Natural killer cell treated with Interleukin-12 subunit alpha and Interleukin-12 subunit beta and Interleukin-15 and Interleukin-18, amount 100 ng/mL, for 72 hours (primary cell): ENCODE measurements around the gene EEPD1. TPM values are rescaled to one million over a fixed set of nuclear protein-coding genes. Genes with fewer than 3 reads are reported as not detected.

Experiments used
- ATAC-seq, 2 donors: fragments of 150-1000 bp; cut with Tn5 transposase in 1 of 2; sonication (Bioruptor Pico), chemical (Tn5 transposase) in 1 of 2; 2 replicates each; pipeline ENCODE4 v1.10.0; 2021
- DNase-seq: peaks from one replicate; pipeline ENCODE4 v3.0.0; 2022; ENCODE audit warnings: low spot score
- H3K27ac Mint-ChIP-seq, 2 donors: 1 replicate in 1 of 2; 2 replicates in 1 of 2; pipeline ENCODE4 v1.8.0; 2022; ENCODE audit warnings: mixed read lengths in 2 of 2, mild to moderate bottlenecking in 1 of 2, moderate library complexity in 1 of 2
- H3K27me3 Mint-ChIP-seq, 2 donors: 1 replicate in 1 of 2; 2 replicates in 1 of 2; pipeline ENCODE4 v1.8.0; 2022; ENCODE audit warnings: mixed read lengths in 2 of 2
- H3K36me3 Mint-ChIP-seq: one replicate; pipeline ENCODE4 v1.8.0; 2022; ENCODE audit warnings: mixed read lengths
- H3K4me1 Mint-ChIP-seq, 2 donors: 1 replicate in 1 of 2; 2 replicates in 1 of 2; pipeline ENCODE4 v1.8.0; 2022; ENCODE audit warnings: low read depth in 2 of 2, mixed read lengths in 2 of 2, mild to moderate bottlenecking in 1 of 2
- H3K4me3 Mint-ChIP-seq: one replicate; pipeline ENCODE4 v1.8.0; 2022; ENCODE audit warnings: mixed read lengths
- H3K9me3 Mint-ChIP-seq: 2 replicates; pipeline ENCODE4 v1.8.0; 2022; ENCODE audit warnings: mixed read lengths
- total RNA-seq, 2 donors: library from RNA; stranded (reverse); gene quantifications; one replicate each; pipeline ENCODE4 v1.2.3, GENCODE V29; 2022

The EEPD1 gene
- total RNA-seq, 2 donors from 2014 or later = 0.26 to 1.5 TPM

DNA sequence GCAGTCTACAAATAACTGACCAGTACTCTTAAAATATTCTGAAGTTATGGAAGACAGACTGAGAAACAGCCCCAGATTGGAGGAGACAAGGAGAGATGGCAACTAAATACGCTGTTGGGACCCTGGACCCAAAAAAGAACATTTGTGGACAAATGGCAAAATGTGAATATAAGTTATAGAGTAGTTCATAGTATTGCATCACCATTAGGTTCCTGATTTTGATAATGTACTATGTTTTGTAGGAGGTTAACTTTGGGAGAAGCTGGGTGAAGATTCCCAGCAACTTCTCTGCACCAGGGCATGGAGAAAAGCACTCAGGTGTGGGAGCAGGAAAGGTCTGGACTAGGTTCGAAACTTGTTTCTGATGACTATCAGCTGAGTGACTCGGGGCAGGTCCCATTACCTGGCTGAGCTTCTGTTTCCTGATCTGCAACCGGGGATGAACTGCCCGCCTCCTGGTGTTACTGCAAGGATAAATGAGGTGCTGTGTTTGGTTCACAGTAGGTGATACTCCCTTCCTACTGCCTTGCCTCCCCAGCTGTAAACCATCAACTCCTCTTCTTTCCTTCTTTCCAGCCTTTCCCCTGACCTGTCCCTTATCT lies 48.2 kb downstream of the EEPD1 start:
- no peaks in the 10 kb centered on the region for H3K36me3 Mint-ChIP-seq

DNA sequence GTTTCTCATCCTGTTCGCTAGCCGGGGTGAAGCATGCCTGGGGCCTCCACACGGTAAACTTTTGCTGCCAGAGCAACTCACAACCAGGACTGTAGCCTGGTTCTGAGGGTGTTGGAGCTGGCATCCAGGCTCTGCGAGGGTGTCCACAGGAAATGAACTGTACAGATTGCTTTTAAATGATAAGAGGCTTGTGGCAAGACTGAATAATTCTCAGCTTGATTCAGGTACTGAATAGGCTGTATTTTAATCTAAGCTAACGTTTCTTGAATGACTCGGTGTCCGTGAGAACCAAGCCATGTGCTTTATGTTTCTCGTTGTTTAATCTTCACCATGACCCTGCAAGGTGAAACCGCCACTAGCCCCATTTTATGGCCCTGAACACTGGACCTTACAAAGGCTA lies 49.3 kb downstream of the EEPD1 start:
- Mint-ChIP-seq H3K9me3 (no peaks in the 10 kb centered on the region), H3K27ac (no peak overlapping the region), H3K27me3 (peaks cover 0 to 5% of the 10 kb centered on the region in 2 donors), H3K4me3 (no peak overlapping the region), H3K4me1 (peaks cover under 1 to 3% of the 10 kb centered on the region in 2 donors), H3K36me3 (no peaks in the 10 kb centered on the region)
- ATAC-seq = peak in 1 of 2 donors; percentile 46
- DNase-seq = no peak

More for the DNA sequence above, 48.2 kb downstream of the EEPD1 start:
- Mint-ChIP-seq H3K4me1 (peaks cover 0 to 3% of the 10 kb centered on the region in 2 donors), H3K4me3 (no peak overlapping the region), H3K27me3 (peaks cover 0 to 5% of the 10 kb centered on the region in 2 donors), H3K27ac (no peak overlapping the region), H3K9me3 (no peaks in the 10 kb centered on the region)
- DNase-seq (no peak), ATAC-seq (no peak)

DNA sequence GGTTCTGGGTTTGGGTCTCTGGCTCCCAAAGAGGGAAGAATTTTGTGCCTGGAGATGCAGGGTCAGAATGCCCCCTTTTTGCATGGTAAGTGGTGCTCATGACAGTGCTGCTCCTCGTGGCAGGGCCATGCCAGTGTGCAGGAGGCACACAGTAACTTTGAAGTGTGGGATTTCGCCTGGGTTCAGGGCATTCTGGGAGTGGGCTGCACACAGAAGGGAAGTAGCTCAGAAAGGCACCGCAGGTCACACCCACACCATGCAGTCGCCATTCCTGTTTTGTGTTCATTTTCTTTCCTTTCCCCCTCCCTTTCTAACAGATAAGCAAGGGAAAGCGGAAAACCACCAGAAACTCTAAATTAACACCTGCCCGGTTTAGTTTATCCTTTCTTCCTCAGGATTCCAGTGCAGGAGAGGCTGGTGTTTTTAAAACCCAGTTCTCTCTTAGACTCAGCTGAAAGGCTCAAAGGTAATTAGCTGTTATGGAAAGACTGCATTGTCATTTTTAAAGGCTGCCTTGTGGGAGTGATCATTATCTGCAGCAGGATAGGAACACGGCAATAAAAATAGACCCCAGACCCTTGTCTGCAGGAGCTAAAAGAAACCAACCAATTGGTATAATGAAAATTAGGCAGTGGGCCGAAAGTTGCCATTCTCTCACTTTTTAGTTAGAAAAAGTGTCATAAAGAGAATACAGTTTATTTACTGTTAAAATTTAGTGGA lies 50.2 kb downstream of the EEPD1 start:
- no peak overlapping the region for H3K27ac Mint-ChIP-seq
- no peak for DNase-seq
- H3K4me3 Mint-ChIP-seq = no peak overlapping the region
- H3K27me3 Mint-ChIP-seq = peaks cover 0 to 5% of the 10 kb centered on the region in 2 donors
- no peaks in the 10 kb centered on the region for H3K36me3 Mint-ChIP-seq
- ATAC-seq = peak in 1 of 2 donors; percentile 21
- no peaks in the 10 kb centered on the region for H3K9me3 Mint-ChIP-seq
- peaks cover 3 to 6% of the 10 kb centered on the region in 2 donors for H3K4me1 Mint-ChIP-seq

DNA sequence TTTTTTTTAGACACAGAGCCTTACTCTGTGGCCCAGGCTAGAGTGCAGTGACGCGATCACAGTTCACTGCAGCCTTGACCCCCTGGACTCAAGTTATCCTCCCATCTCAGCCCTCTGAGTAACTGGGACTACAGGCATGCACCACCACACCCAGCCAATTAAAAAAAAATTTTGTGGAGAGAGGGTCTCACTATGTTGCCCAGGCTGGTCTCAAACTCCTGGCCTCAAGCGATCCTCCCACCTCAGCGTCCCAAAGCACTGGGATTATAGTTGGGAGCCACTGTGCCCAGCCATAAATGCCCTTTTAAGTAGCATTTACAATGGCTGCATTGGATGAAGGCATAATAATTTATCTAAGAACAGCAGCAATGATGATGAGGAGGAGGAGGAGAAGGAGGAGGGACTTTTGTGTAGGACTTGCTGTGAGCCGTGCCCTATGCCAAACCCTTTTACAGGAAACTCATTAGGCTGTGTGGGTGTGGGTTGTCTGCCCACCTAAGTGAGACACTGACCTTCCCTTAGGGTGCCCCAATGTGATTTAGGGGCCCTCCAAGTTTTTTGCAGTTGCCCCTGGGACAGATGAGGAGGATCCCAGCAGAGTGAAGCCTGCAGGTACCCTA lies 51.1 kb downstream of the EEPD1 start:
- Mint-ChIP-seq H3K4me3 (no peak overlapping the region), H3K4me1 (peaks cover 3 to 6% of the 10 kb centered on the region in 2 donors), H3K36me3 (no peaks in the 10 kb centered on the region), H3K27ac (no peak overlapping the region), H3K27me3 (peaks cover 0 to 5% of the 10 kb centered on the region in 2 donors), H3K9me3 (no peaks in the 10 kb centered on the region)
- ATAC-seq (no peak), DNase-seq (no peak)

DNA sequence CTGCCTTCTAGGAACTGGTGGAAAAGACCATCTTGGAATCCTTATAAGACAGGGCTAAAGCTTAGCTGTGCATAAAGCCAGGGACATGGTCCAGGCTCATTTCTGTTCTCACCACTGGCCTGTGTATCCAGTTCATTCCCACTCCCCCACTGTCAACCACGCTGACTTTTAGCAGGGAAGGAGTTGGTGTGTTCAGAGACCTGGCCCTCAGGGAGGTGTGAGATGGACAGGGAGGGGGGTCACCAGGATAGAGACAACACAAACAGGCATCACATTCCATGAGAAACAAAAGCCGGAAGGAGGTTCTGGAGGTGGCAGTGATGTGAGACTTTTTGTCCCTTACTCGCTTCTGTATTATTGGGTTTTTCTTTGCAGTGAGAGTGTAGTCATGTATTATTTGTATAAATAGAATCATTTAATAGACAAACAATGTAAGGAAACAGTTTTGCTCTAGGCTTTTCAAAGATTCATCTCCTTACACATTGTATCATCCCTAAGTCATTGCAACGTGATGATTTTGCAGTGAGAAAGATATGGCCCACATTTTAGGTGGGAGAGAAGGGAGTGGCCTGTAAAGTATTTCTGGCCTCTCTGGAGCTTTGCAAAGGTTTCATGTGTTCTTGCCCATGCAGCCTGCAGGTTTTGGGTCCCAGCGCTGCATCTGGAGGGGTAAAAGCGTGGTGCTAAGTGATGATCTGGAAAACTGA lies 52.0 kb downstream of the EEPD1 start:
- no peaks in the 10 kb centered on the region for H3K36me3 Mint-ChIP-seq
- DNase-seq = no peak
- H3K4me1 Mint-ChIP-seq = peaks cover 3 to 6% of the 10 kb centered on the region in 2 donors
- peaks cover 0 to 5% of the 10 kb centered on the region in 2 donors for H3K27me3 Mint-ChIP-seq
- no peak for ATAC-seq
- no peaks in the 10 kb centered on the region for H3K9me3 Mint-ChIP-seq
- H3K27ac Mint-ChIP-seq = no peak overlapping the region
- H3K4me3 Mint-ChIP-seq = no peak overlapping the region

DNA sequence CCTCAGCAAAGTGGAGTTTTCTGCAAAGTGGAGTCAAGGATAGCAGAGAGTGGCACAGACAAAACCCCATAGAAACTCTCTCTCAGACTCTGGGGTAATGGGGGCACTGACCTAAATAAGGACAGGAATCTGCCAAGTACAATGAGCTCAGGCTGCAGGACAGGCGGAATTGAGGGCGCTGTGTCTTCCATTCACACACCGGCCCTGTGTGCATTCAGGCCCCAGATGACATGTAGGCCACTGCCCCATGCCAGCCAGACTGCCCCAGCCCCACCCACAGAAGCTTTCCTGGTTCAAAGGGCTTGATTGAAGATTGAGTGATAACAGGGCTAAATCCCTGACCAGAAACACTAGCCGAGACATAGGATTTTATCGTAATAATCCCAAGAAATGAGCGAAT lies 52.7 kb downstream of the EEPD1 start:
- Mint-ChIP-seq H3K4me1 (peaks cover 3 to 6% of the 10 kb centered on the region in 2 donors), H3K9me3 (no peaks in the 10 kb centered on the region), H3K27ac (no peak overlapping the region), H3K27me3 (peaks cover 4 to 7% of the 10 kb centered on the region in 2 donors), H3K36me3 (no peaks in the 10 kb centered on the region), H3K4me3 (no peak overlapping the region)
- ATAC-seq (no peak), DNase-seq (no peak)

DNA sequence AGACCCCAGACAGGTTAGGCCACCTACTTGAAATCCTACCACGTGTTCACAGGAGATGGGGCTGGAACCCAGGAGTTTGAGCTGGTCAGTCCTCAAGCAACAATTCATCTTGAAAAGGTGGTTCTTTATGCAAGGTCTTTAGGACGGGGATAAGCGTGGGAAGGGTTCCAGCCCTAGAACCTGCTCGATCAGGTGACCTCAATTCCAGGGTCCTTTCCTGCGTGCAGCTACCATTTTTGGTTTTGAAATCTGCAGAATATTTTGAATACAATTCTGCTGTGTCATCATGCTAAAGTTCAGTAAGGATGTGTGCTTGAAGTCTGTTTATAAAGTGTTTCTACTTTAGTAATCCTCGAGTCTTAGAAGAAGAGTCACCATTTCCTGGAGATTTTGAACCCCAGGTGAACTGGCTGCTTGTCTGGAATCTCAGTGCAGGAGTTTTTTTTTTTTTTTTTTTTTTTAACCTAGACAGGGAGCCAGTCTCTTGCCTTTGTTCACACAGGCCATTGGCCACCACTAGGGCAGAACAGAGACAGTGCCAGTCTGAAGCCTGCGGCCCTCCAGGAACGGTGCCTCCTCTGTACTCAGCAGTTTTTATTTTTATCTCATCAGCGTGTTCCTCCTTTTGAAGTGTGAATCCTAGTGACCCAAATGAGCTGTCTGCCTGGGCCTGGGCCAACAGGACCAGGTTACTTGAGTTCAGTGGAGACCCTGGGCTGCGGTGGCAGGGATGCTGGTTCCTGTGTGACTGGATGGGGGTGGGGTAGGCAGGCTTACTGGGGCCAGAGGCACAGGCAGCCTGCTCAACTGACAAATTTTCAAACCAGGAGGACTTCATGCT lies 54.6 kb downstream of the EEPD1 start:
- peaks cover 3 to 6% of the 10 kb centered on the region in 2 donors for H3K4me1 Mint-ChIP-seq
- no peak overlapping the region for H3K27ac Mint-ChIP-seq
- peak; percentile 49 to 52 for ATAC-seq
- H3K4me3 Mint-ChIP-seq = no peak overlapping the region
- peaks cover 2 to 10% of the 10 kb centered on the region in 2 donors for H3K27me3 Mint-ChIP-seq
- H3K9me3 Mint-ChIP-seq = no peaks in the 10 kb centered on the region
- DNase-seq = no peak
- no peaks in the 10 kb centered on the region for H3K36me3 Mint-ChIP-seq

DNA sequence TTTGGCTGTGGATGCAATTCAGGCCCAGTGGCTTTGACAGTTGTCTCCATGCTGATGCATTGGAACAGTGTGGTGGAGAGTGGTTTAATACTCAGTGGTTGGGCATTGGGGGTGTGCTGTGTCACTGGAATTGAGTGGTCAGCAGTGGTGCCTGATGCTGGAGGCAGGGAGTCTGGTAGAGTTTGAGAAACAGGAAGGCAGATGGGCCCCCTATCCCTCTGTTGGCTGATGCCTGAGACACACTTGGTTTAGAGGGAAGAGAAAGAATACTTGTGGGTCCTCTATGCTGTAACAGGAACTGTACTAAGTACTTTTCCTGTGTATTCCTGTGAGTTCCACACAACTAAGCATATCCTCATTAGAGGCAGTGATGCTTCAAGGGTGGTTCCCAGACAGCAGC lies 55.4 kb downstream of the EEPD1 start:
- Mint-ChIP-seq H3K27me3 (peaks cover 2 to 10% of the 10 kb centered on the region in 2 donors), H3K36me3 (no peaks in the 10 kb centered on the region), H3K4me3 (no peak overlapping the region), H3K27ac (no peak overlapping the region), H3K9me3 (no peaks in the 10 kb centered on the region), H3K4me1 (peaks cover 3% of the 10 kb centered on the region in 2 donors)
- ATAC-seq = peak in 1 of 2 donors; percentile 41
- no peak for DNase-seq

DNA sequence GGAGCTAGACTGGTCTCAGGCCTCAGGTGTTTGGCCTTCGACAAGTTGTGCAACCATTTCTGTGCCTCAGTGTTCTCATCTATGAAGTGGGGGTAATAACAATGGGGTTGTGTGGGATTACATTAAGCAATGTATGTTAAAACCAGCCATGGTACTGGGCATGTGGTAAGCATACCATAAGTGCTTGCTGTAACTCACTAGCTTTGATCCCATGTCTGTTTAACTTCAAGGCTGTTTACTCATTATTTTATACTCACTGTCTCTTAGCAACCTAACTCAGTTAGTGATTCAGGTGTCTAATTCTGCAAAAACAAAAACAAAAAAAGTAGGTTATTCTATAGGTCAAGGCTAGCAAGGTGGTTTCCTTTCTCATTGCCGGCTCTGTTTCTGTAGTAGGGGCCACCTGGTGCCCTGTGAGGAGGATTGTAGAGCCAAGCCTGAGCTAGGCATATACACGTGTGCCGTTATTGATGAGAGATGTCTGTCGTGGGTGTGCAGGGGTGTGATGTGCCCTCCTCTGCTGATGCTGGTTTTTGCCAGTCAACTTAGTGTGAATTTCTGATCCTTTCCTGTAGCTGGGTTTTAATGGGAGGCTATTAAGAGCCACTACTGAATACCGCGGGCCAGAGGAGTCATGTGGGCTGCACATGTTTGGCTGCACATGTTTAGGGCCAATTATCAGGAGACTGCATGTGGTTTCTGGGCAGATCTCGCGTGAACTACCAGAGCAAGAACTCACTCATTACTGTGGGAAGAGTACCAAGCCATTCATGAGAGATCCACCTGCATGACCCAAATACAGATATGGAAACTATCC lies 56.2 kb downstream of the EEPD1 start:
- no peak overlapping the region for H3K4me3 Mint-ChIP-seq
- no peaks in the 10 kb centered on the region for H3K9me3 Mint-ChIP-seq
- no peak for ATAC-seq
- peaks cover 3% of the 10 kb centered on the region in 2 donors for H3K4me1 Mint-ChIP-seq
- no peaks in the 10 kb centered on the region for H3K36me3 Mint-ChIP-seq
- peaks cover 2 to 10% of the 10 kb centered on the region in 2 donors for H3K27me3 Mint-ChIP-seq
- DNase-seq = no peak
- H3K27ac Mint-ChIP-seq = no peak overlapping the region

DNA sequence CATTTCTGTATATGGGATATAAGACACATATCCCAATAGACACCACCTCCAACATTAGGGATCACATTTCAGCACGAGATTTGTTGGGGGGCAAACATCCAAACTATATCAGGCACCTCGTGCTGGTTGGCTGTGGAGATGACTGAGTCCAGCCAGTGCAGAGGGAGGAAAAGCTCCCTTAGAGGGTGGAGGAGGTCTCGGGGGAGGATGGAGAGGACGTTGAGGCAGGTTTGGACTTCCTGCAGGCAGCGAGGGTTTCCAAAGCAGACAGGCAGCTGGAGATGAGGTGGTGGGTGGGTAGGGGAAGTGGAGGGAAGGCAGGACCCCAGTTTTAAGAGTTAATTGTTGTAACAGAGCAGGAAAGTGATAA lies 56.7 kb downstream of the EEPD1 start:
- Mint-ChIP-seq H3K36me3 (no peaks in the 10 kb centered on the region), H3K27ac (no peak overlapping the region), H3K4me3 (no peak overlapping the region), H3K27me3 (peaks cover 2 to 10% of the 10 kb centered on the region in 2 donors), H3K9me3 (no peaks in the 10 kb centered on the region), H3K4me1 (peaks cover 3% of the 10 kb centered on the region in 2 donors)
- no peak for ATAC-seq
- no peak for DNase-seq

DNA sequence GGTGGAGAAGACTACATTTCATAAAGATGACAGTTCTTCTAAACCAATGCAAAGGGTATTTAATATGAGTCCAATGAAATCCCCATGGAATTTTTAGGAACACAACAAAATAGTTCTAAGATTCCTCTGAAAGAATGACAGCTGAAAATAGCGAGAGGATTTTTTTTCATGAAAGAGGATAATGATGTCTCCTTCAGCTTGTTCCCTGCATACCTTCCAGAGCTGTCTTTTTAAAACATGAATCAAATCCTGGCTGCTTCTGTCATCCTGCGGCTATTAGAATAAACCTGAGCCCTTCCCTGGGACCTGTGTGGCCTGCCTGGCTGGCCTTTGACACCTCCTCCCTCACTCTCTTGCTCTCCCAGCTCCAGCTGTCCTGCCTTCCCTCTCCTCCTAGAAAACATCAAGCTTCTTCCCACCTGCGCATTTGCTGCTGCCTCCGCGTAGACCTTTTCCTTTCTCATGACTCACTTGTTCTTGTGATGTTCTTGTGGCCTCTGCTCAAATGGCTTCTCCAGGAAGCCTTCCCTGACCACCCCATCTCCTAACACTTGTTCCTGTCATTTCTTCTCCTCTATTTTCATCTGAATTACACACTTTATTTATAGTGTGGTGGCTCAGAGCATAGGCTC lies 57.4 kb downstream of the EEPD1 start:
- ATAC-seq (no peak), DNase-seq (no peak)
- Mint-ChIP-seq H3K27me3 (peaks cover 2 to 10% of the 10 kb centered on the region in 2 donors), H3K4me1 (peaks cover 3% of the 10 kb centered on the region in 2 donors), H3K4me3 (no peak overlapping the region), H3K36me3 (no peaks in the 10 kb centered on the region), H3K9me3 (no peaks in the 10 kb centered on the region), H3K27ac (no peak overlapping the region)
